ENCODE data around the gene SRRM1.
"Not testable (repeated sequence)": the region's sequence is repeated elsewhere in the genome, so short reads cannot be mapped to it uniquely, and the experiment has no call there.

Gene SRRM1

DNA sequence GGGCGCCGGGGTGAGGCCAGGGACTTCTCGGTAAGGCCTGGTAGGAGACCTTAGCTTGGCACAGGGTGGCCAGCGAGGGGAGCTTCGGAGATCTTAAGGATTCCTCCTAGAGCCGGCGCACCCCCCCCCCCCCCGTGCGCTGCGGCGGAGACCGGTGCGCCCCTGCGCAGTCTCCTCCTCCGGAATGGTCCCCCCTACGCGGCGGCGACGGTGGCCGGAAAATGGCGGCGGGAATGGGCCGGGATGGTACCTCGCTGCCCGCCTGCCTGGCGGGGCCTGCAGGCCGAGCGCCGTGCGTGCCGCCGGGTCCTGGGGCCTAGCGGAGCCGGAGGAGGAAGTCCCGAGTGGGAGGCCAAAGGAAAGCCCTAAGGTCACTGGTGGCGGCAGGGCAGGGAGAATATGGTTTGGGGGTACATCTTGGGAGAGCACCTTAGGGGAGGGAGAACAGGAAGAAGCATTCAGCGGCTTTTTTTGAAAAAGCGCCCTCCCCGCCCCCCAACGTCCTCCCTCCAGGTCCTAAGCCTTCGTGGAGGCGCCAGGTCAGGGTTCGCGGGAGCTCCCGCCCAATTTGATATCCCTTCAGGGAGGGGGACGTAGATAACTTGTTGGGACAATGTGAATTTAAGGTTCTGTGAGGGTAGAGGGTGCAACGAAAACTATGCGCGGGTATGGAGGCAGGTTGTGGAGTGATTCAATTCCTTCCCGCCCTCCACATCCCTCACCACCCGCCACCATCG is 429 bp downstream of the SRRM1 start:
- no peak for FAIRE-seq

- no peak for FAIRE-seq
Measured at GRCh38 chr1:24644100-24644384, 940 bp downstream of the SRRM1 start.

GRCh38 chr1:24648919-24649318 is 5.8 kb downstream of the SRRM1 start:
- no peak for FAIRE-seq

DNA sequence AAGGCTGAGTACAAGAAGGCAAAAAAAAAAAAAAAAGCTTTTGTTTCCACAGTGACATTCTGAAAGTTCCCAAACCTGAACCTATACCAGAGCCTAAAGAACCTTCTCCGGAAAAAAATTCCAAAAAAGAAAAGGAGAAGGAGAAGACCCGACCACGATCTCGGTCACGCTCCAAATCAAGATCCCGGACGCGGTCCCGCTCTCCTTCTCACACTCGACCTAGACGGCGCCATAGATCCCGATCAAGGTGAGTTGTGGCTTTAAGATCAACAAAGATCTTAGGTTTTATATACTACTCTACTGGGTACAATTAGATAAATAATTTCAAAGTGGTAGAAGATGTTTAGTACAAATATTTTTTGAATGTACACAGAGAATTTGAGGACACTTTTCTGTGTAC is 9.3 kb downstream of the SRRM1 start:
- FAIRE-seq = no peak

DNA sequence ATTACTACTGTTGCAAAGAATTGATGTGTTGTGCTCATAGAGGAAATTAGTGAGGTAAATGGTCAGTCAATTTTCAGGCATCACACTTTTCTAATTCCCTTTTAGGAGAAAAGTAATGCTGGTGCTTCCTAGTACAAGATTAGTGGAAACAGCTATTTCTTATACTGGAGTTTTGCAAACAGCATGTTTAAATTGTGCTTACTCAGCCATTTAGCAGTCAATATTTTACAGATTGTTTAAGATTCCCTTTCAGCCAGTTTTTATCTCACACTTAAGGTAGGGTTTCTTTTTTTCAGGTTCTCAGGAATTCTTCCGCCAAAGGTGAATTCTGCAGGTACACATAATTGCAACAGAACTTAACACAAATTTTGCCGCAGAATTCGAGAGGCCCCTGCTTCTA is 10.9 kb downstream of the SRRM1 start:
- FAIRE-seq = no peak

DNA sequence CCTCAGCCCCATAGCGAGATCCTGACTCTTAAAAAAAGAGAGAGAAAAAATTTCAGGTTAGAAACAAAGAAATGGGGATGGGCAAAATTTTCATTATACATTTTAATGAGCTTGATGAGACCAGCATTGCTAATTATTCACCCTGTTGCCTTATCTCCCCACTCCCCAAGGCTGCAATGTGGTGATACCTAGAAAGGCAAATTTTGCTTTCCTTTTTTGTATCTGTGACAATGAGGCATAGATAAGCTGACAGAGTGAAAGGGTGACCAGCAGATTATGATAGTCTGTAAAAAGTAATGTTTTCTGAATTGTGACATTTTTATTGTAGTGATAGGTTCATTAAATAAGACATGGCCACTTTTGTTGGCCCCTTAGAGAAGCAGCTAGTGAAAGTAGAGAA is 12.9 kb downstream of the SRRM1 start:
- no peak for FAIRE-seq

- FAIRE-seq = no peak
Measured at GRCh38 chr1:24657781-24658180, 14.7 kb downstream of the SRRM1 start.

GRCh38 chr1:24659166-24659904 is 16.2 kb downstream of the SRRM1 start:
- no peak for FAIRE-seq

DNA sequence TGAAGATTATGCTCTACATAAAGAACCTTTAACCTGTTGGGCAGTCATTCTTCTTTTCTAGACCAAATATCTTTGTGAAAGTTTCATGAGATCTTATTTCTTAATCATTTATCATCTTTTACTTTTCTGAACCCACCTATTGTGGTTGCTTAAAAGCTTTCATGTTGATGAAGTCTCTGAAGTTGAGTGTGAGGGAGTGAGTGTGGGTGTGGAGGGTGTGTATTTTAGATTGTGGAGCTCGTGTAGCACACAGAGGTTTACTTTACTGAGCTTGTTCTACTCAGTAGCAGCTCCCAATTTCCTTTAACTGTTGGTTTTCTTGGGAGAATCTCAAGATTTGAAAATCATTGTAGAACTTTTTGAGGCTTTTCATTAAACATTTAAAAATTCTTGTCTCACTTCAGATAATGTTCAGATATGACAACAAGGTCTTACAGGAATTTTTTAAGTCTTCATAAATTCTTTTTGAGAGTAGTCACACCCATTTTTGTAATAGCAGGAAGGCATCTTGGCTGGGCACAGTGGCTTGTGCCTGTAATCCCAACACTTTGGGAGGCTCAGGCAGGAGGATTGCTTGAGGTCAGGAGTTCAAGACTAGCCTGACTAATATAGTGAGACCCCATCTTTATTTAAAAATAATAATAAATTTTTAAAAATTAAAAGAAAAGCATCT is 17.0 kb downstream of the SRRM1 start:
- no peak for FAIRE-seq

GRCh38 chr1:24664507-24665033 is 21.5 kb downstream of the SRRM1 start:
- no peak for FAIRE-seq

GRCh38 chr1:24666794-24667193 is 23.7 kb downstream of the SRRM1 start:
- FAIRE-seq = no peak

- not testable (repeated sequence) for FAIRE-seq
Measured at GRCh38 chr1:24671372-24671771, 28.3 kb downstream of the SRRM1 start.

DNA sequence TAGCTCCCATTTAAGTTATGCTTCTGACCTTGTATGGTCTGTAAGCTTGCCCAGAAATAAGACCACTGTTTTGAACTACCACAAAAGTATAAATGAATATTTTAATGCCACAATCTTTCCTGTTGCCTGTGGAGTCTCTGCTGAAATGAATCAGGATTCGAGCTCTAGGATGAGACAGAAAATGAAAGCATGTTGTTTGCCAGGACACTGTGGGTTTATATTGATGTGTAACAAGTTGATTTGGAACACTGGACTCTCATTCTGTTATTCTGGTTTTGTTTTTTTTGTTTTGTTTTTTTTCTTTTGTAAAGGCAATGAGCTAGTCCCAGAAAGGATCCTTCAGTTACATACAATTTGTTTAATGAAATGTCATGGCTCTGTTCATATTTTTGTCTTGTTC is 29.6 kb downstream of the SRRM1 start:
- FAIRE-seq = not testable (repeated sequence)

DNA sequence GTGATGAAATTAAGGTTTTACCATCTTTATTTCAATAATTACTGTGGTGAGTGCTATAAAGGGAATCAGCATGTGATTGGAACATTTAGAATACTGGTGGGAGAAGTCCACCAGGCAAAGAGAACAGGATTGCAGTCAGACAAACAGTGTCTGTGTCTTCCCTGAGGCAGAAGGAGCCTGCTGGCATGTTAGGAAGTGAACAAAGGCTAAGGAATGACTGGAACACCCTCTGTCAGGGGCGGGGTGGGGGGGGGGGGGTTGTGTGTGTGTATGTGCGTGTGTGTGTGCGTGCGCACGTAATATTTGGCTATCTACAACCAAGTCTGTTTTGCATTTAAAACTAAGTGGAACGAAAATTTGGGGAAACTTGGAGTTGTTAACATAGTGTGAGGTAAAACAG is 30.2 kb downstream of the SRRM1 start:
- no peak for FAIRE-seq

- not testable (repeated sequence) for FAIRE-seq
Measured at GRCh38 chr1:24678421-24678820, 35.3 kb downstream of the SRRM1 start.

GRCh38 chr1:24679725-24680124 is 36.6 kb downstream of the SRRM1 start:
- no peak for FAIRE-seq

GRCh38 chr1:24683713-24684162 is 40.6 kb downstream of the SRRM1 start:
- no peak for FAIRE-seq

DNA sequence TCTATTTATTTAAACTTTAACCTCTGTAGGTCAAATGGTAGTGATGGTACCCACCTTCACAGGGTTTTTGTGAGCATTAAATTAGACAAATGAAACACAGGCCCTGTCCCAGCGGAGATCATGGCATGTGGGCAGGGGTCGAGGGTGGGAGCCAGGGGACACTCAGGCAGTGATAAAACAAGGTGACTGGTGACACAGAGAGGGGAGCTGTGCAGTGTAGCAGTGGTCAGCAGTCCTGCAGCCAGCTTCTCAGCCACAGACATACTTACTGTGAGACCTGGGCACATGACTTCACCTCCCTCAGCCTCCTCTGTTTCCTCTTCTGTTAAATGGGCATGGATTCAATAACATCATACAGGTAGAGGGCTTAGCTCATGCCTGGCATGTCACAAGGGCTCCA is 44.9 kb downstream of the SRRM1 start:
- FAIRE-seq = no peak

GRCh38 chr1:24688621-24689195 is 45.6 kb downstream of the SRRM1 start:
- no peak for FAIRE-seq

- FAIRE-seq = no peak
Measured at GRCh38 chr1:24691051-24691450, 47.9 kb downstream of the SRRM1 start.

- FAIRE-seq = no peak
Measured at GRCh38 chr1:24692351-24692980, 49.4 kb downstream of the SRRM1 start.

DNA sequence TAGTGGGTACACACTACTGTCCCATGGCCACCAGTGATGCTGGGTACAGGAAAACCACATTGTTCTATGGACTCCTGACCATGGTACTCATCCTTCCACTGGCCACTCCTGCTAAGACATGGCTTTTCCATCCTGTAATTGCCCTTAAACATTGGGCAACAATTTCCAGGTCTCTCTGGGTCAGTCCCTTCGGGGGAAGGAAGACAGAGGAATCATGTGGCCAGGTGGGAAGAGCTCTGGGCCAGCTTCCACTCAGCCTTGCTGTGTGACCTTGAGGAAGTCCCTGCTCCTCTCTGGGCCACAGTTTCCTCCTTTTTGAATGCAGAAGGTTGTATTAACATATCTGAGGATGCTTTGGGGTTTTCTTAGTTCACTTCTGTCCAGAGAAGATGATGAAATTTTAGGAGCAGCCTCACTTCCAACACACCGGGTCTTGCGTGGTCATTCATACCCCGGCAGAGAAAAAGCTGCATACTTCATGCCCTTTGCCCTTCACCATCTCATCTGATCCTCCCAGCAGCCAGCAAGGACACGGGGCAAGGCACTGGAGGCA is 50.8 kb downstream of the SRRM1 start:
- FAIRE-seq = no peak
